ENCODE data around the gene COBL.
A peak's percentile ranks its signal among the peaks of the same experiment; 100 is the strongest.

Gene COBL

DNA sequence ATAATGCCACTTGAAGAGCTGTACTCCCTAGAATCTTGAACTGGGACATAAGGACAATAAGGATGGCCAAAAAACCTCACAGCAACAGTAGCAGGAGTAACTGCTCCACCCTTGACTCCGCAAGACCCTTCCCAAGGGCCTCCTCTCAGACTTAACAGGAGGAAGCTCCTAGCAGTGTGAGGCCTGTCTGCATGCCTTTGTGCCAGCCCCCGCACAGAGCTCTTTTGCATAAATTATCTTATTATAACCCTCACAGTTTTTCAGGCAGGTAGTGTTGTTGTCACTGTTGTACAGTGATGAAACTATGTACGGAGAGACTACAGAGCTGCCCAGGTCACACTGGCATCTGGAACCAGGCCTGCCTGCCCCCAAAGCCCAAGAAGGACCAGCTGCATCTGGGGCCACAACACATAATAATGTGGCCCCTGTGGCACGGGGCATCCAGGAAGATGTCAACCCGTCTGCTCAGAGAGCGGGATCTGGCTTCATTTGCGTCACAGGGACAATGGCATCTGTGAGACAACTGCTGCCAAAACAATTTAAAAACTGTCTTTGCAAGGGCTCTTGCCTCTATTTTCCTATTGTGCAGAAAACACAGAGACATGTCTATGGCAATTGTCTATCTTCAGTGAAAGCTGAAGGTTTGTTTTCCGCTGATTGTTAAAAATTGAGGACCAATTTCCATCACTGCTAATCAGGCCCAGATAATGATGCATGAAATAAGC, 284.7 kb downstream of the COBL start:
- TF ChIP-seq, protein P1, sequence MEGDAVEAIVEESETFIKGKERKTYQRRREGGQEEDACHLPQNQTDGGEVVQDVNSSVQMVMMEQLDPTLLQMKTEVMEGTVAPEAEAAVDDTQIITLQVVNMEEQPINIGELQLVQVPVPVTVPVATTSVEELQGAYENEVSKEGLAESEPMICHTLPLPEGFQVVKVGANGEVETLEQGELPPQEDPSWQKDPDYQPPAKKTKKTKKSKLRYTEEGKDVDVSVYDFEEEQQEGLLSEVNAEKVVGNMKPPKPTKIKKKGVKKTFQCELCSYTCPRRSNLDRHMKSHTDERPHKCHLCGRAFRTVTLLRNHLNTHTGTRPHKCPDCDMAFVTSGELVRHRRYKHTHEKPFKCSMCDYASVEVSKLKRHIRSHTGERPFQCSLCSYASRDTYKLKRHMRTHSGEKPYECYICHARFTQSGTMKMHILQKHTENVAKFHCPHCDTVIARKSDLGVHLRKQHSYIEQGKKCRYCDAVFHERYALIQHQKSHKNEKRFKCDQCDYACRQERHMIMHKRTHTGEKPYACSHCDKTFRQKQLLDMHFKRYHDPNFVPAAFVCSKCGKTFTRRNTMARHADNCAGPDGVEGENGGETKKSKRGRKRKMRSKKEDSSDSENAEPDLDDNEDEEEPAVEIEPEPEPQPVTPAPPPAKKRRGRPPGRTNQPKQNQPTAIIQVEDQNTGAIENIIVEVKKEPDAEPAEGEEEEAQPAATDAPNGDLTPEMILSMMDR (IDR thresholded peaks at IDR 0.05; ENCODE audit: poor library complexity, severe bottlenecking), result no peak
- no peak for DNase-seq (ENCODE audit: low spot score)
- Histone ChIP-seq H3K27ac (ENCODE audit: poor library complexity, severe bottlenecking) (no peak overlapping the region), H3K27me3 (ENCODE audit: insufficient read depth, poor library complexity, severe bottlenecking) (no peaks in the 10 kb centered on the region), H3K4me3 (ENCODE audit: severe bottlenecking) (no peak overlapping the region), H3K9me3 (ENCODE audit: severe bottlenecking) (no peaks in the 10 kb centered on the region), H3K4me1 (ENCODE audit: insufficient read depth, poor library complexity, severe bottlenecking) (peaks cover 16% of the 10 kb centered on the region), H3K36me3 (ENCODE audit: low read depth) (no peaks in the 10 kb centered on the region)
- ATAC-seq (ENCODE audit: low read depth), result no peak

DNA sequence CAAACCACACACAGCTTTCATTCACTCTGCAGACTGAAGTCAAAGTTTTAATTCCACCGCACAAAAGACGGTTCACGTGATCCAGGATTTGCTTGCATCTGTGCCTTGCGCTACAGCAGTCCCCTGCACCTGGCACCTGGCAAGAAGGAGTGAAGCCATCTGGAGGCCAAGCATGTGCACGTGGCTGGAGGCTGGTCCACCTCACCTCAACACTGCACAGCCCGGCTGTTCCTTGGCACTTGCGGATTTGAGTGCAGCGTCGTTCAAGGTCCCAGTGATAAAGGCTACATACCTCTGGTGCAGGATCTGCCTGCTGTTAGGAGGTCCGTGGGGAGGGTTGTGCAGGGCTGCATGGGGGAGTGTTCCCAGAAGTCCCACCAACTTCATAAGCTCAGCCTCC, 285.4 kb downstream of the COBL start:
- H3K4me3 ChIP-seq (ENCODE audit: severe bottlenecking), result no peak overlapping the region

DNA sequence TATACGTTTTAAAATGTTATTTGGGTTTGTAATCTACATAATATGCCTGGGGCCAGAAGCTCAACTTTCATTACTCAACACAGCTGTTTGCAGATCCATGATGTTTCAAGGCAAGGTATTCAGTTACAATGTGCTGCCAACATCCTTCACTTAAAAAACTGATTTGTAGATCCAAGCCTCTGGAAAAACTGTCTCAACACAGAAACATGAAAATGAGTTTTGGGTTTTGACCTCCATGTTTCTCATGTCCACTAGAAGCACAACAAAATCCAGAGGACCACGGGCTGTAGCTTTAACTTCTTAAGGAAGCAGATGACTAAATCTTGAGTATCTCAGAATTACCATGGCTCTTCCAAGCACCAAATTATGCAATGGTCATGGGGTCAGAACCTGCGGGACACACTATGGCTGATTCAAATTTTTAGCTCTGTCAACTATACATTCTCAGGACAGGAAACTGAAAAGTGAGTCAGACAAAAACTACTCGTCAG, 286.9 kb downstream of the COBL start:
- ATAC-seq (ENCODE audit: low read depth) (peak; percentile 72), DNase-seq (ENCODE audit: low spot score) (no peak)
- H3K4me1 ChIP-seq (ENCODE audit: insufficient read depth, poor library complexity, severe bottlenecking), result peaks cover 16% of the 10 kb centered on the region
- H3K27ac ChIP-seq (ENCODE audit: poor library complexity, severe bottlenecking), result peak overlapping the region; percentile 20
- no peaks in the 10 kb centered on the region for H3K36me3 ChIP-seq (ENCODE audit: low read depth)
- no peak overlapping the region for H3K4me3 ChIP-seq (ENCODE audit: severe bottlenecking)
- TF ChIP-seq, protein P1 (IDR thresholded peaks at IDR 0.05; ENCODE audit: poor library complexity, severe bottlenecking), result no peak
- H3K9me3 ChIP-seq (ENCODE audit: severe bottlenecking), result no peaks in the 10 kb centered on the region
- no peaks in the 10 kb centered on the region for H3K27me3 ChIP-seq (ENCODE audit: insufficient read depth, poor library complexity, severe bottlenecking)

More for the DNA sequence above, 285.4 kb downstream of the COBL start:
- no peak for DNase-seq (ENCODE audit: low spot score)
- H3K36me3 ChIP-seq (ENCODE audit: low read depth), result no peaks in the 10 kb centered on the region
- H3K27me3 ChIP-seq (ENCODE audit: insufficient read depth, poor library complexity, severe bottlenecking), result no peaks in the 10 kb centered on the region
- H3K9me3 ChIP-seq (ENCODE audit: severe bottlenecking), result no peaks in the 10 kb centered on the region
- peaks cover 16% of the 10 kb centered on the region for H3K4me1 ChIP-seq (ENCODE audit: insufficient read depth, poor library complexity, severe bottlenecking)
- no peak for ATAC-seq (ENCODE audit: low read depth)
- no peak overlapping the region for H3K27ac ChIP-seq (ENCODE audit: poor library complexity, severe bottlenecking)
- TF ChIP-seq, protein P1 (IDR thresholded peaks at IDR 0.05; ENCODE audit: poor library complexity, severe bottlenecking), result no peak

DNA sequence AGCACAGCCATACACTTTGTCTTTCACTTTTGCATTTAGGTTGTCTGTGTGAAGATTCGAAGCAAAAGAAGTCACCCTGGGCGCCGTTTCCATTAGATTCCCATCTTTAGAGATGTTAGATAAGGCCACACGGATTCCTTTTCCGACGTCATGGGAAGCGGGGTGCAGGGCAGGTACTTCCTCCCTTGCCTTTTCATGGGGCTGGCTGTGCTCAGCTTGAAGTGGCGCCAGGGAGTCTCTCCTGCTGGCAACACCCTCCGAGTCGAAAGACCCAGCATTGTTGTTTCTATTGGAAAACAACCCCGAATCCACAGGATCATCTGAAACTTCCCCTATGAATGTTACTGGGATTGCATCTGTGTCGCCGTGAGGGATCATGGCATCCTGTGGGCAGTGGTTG, 287.5 kb downstream of the COBL start:
- Histone ChIP-seq H3K9me3 (ENCODE audit: severe bottlenecking) (no peaks in the 10 kb centered on the region), H3K4me1 (ENCODE audit: insufficient read depth, poor library complexity, severe bottlenecking) (peaks cover 16% of the 10 kb centered on the region), H3K36me3 (ENCODE audit: low read depth) (no peaks in the 10 kb centered on the region), H3K27me3 (ENCODE audit: insufficient read depth, poor library complexity, severe bottlenecking) (no peaks in the 10 kb centered on the region), H3K4me3 (ENCODE audit: severe bottlenecking) (no peak overlapping the region), H3K27ac (ENCODE audit: poor library complexity, severe bottlenecking) (peak overlapping the region; percentile 20)
- DNase-seq (ENCODE audit: low spot score) (no peak), ATAC-seq (ENCODE audit: low read depth) (no peak)
- TF ChIP-seq, protein P1 (IDR thresholded peaks at IDR 0.05; ENCODE audit: poor library complexity, severe bottlenecking), result no peak
